ENCODE results near the gene ITGA2. TPM values are rescaled to one million over a fixed set of nuclear protein-coding genes. Genes with fewer than 3 reads are reported as not detected.

The ITGA2 gene
- total and polyA plus RNA-seq, 9 of the 15 experiments (the other 6 are each of a cell fraction or from before 2014, with no cell fraction given) = 0.01 to 0.09 (median 0.03) TPM; not detected in 5

GRCh38 chr5:52977264-52977897 is 11.8 kb upstream of the ITGA2 start:
- Histone ChIP-seq H3K4me1 (replicated peaks in 1 of 2; ENCODE audit: control insufficient read depth in 2 of 2, insufficient read depth in 2 of 2, low read length in 2 of 2) (no peaks in the 10 kb centered on the region), H3K36me3 (ENCODE audit: control insufficient read depth, insufficient read depth, low read length) (no peaks in the 10 kb centered on the region), H3K27ac (ENCODE audit: extremely low read depth, low read depth, low read length) (no peak overlapping the region), H3K4me3 (no peak overlapping the region), H3K27me3 (ENCODE audit: control insufficient read depth in 2 of 2, insufficient read depth in 2 of 2, low read length in 2 of 2) (no peaks in the 10 kb centered on the region), H3K79me2 (ENCODE audit: control insufficient read depth, insufficient read depth, low read length) (no peaks in the 10 kb centered on the region), H4K20me1 (replicated peaks; ENCODE audit: control insufficient read depth, insufficient read depth, low read length) (no peaks in the 10 kb centered on the region), H3K4me2 (ENCODE audit: insufficient read depth, low read length) (no peak overlapping the region), H3K9me1 (ENCODE audit: control insufficient read depth, insufficient read depth, low read length) (no peaks in the 10 kb centered on the region), H3K9ac (ENCODE audit: insufficient read depth in 1 of 2, low read depth in 2 of 2, low read length in 2 of 2) (no peak overlapping the region), H2AFZ (ENCODE audit: low read depth, low read length) (no peak overlapping the region), H3K9me3 (replicated peaks; ENCODE audit: control insufficient read depth, insufficient read depth, low read depth, low read length) (no peaks in the 10 kb centered on the region)
- intact Hi-C loops (cut with micrococcal nuclease) (no loop called here), in situ Hi-C loops (cut with MboI) (no loop called here)
- ATAC-seq (no peak), FAIRE-seq (no peak), DNase-seq (ENCODE audit: extremely low read depth in 1 of 4, low spot score in 3 of 4) (no peak)
- ChIA-PET CTCF (ENCODE audit: low intra/inter-chr PET ratio) (no interaction called here), POLR2A (interaction anchor here (0.6 kb wide), 1 partner anchor 1401 kb away, joined by 3 read pairs; no protein-coding TSS in a partner anchor)
- TF ChIP-seq GABPA (tag; conservative IDR thresholded peaks at IDR 0.05; ENCODE audit: low read depth) (no peak), CEBPZ (IDR thresholded peaks at IDR 0.05; ENCODE audit: borderline replicate concordance, low read depth, low read length) (no peak)
- no TSS peak for BruUV-seq (replicated peaks)
- WGBS (ENCODE audit: insufficient coverage, low coverage, missing lambda C conversion rate) = 3% methylated on average over 6 of the region's 7 CpGs

All from K562 (cell line).